GM23248 (cell line): ENCODE measurements around the gene SCGN. TPM values are rescaled to one million over a fixed set of nuclear protein-coding genes. Genes with fewer than 3 reads are reported as not detected.

Source experiments
- DNase-seq: peaks from one replicate; pipeline ENCODE4 v3.0.0-alpha.2; 2015
- H2AFZ ChIP-seq: fragments of 200-600 bp; sonication (generic); 2 replicates; pipeline ENCODE4 v1.6.1; 2016; ENCODE audit warnings: antibody characterized with exemption
- H3F3A ChIP-seq: fragments of 200-600 bp; sonication (generic); 2 replicates; pipeline ENCODE4 v1.6.1; 2016; ENCODE audit warnings: mild to moderate bottlenecking, antibody characterized with exemption, mixed run types; ENCODE audit not compliant: insufficient read depth
- H3K27ac ChIP-seq: fragments of 200-600 bp; sonication (generic); 2 replicates; pipeline ENCODE4 v1.5.1; 2016; ENCODE audit warnings: mild to moderate bottlenecking
- H3K27me3 ChIP-seq: fragments of 200-600 bp; sonication (generic); replicated peaks from 2 replicates; pipeline ENCODE4 v1.6.1; 2016; ENCODE audit warnings: mild to moderate bottlenecking; ENCODE audit not compliant: insufficient read depth
- H3K36me3 ChIP-seq: fragments of 200-600 bp; sonication (generic); 2 replicates; pipeline ENCODE4 v1.6.1; 2016; ENCODE audit warnings: low read depth, mild to moderate bottlenecking
- H3K4me1 ChIP-seq: fragments of 200-600 bp; sonication (generic); 2 replicates; pipeline ENCODE4 v1.6.1; 2016; ENCODE audit warnings: mild to moderate bottlenecking; ENCODE audit not compliant: insufficient read depth
- H3K4me2 ChIP-seq: fragments of 200-600 bp; sonication (generic); one replicate; pipeline ENCODE4 v1.6.1; 2016; ENCODE audit warnings: mild to moderate bottlenecking; ENCODE audit not compliant: unreplicated experiment
- H3K4me3 ChIP-seq: fragments of 200-600 bp; sonication (generic); 2 replicates; pipeline ENCODE4 v1.5.1; 2016; ENCODE audit warnings: mild to moderate bottlenecking
- H3K79me2 ChIP-seq: fragments of 200-600 bp; sonication (generic); 2 replicates; pipeline ENCODE4 v1.6.1; 2016; ENCODE audit warnings: mild to moderate bottlenecking; ENCODE audit not compliant: insufficient read depth
- H3K9ac ChIP-seq: fragments of 200-600 bp; sonication (generic); 2 replicates; pipeline ENCODE4 v1.6.1; 2016; ENCODE audit warnings: mild to moderate bottlenecking
- H3K9me2 ChIP-seq: fragments of 200-600 bp; sonication (generic); 2 replicates; pipeline ENCODE4 v1.6.1; 2016; ENCODE audit warnings: mixed run types, mild to moderate bottlenecking, moderate library complexity; ENCODE audit not compliant: insufficient read depth
- H3K9me3 ChIP-seq: fragments of 200-600 bp; sonication (generic); one replicate; pipeline ENCODE4 v1.6.1; 2017; ENCODE audit warnings: low read depth
- H4K20me1 ChIP-seq: fragments of 200-600 bp; sonication (generic); 2 replicates; pipeline ENCODE4 v1.6.0; 2016; ENCODE audit not compliant: insufficient read depth
- EZH2 ChIP-seq: fragments of 200-600 bp; sonication (generic); IDR thresholded peaks from 2 replicates; pipeline ENCODE4 v1.6.1; 2018; ENCODE audit warnings: antibody characterized with exemption, mild to moderate bottlenecking; ENCODE audit not compliant: insufficient read depth, poor library complexity, severe bottlenecking
- EZH2phosphoT487 ChIP-seq: fragments of 200-600 bp; sonication (generic); IDR thresholded peaks from 2 replicates; pipeline ENCODE4 v1.6.1; 2018; ENCODE audit warnings: antibody characterized with exemption, moderate library complexity, mild to moderate bottlenecking, low read depth; ENCODE audit not compliant: insufficient read depth
- WGBS, 2 experiments: methylation state at CpG; one replicate each; pipeline ENCODE4 v1.1.6; 2015 to 2017; ENCODE audit warnings: low lambda C conversion rate in 2 of 2, low coverage in 1 of 2; ENCODE audit errors: missing lambda C conversion rate in 2 of 2; 5-methylcytosine and 5-hydroxymethylcytosine counted together
- in situ Hi-C: fragments of 300-500 bp; cut with MboI; formaldehyde crosslinking; loops from 2 replicates; pipeline ENCODE4 v1.15.0; 2020
- polyA plus RNA-seq: library from polyadenylated mRNA; unstranded; fragments of >200 nt; fragmentation: Nextera tagmentation; extraction: Ambion mirVana; gene quantifications from 2 replicates; pipeline ENCODE4 v1.2.1, GENCODE V29; 2016
- total RNA-seq: library from RNA; depleted of rRNA; stranded (reverse); fragments of >200 nt; shearing (Covaris generic); gene quantifications from 2 replicates; pipeline ENCODE4 v1.2.3, GENCODE V29; 2014

SCGN gene
- total and polyA plus RNA-seq, 2 experiments from 2014 or later = not detected

- Histone ChIP-seq H3K36me3 (no peaks in the 10 kb centered on the region), H3K4me1 (no peaks in the 10 kb centered on the region), H3K4me3 (no peak overlapping the region), H3K4me2 (no peak overlapping the region), H3K27ac (no peak overlapping the region), H3K9ac (no peak overlapping the region), H3K9me3 (no peaks in the 10 kb centered on the region), H3K9me2 (no peaks in the 10 kb centered on the region), H3F3A (no peaks in the 10 kb centered on the region), H3K27me3 (no peaks in the 10 kb centered on the region), H4K20me1 (no peaks in the 10 kb centered on the region), H2AFZ (no peak overlapping the region), H3K79me2 (no peaks in the 10 kb centered on the region)
- no peak for TF ChIP-seq EZH2phosphoT487
- no peak for TF ChIP-seq EZH2
- no peak for DNase-seq
- WGBS, 2 experiments = 20% methylated on average over 3 of the region's 3 CpGs
- in situ Hi-C loops = no loop called here
Observed at GRCh38 chr6:25704001-25704400, 52.0 kb downstream of the SCGN start.

- no peaks in the 10 kb centered on the region for H3F3A ChIP-seq
- no peaks in the 10 kb centered on the region for H3K36me3 ChIP-seq
- H3K27ac ChIP-seq = no peak overlapping the region
- H2AFZ ChIP-seq = no peak overlapping the region
- H3K27me3 ChIP-seq = no peaks in the 10 kb centered on the region
- no peaks in the 10 kb centered on the region for H3K9me3 ChIP-seq
- H4K20me1 ChIP-seq = no peaks in the 10 kb centered on the region
- H3K79me2 ChIP-seq = no peaks in the 10 kb centered on the region
- H3K9ac ChIP-seq = no peak overlapping the region
- WGBS, 2 experiments = 55 to 60% methylated on average over 6 of the region's 6 CpGs
- peak; percentile 35 for DNase-seq
- in situ Hi-C loops = no loop called here
- no peaks in the 10 kb centered on the region for H3K9me2 ChIP-seq
- H3K4me2 ChIP-seq = no peak overlapping the region
- H3K4me1 ChIP-seq = no peaks in the 10 kb centered on the region
- H3K4me3 ChIP-seq = no peak overlapping the region
- TF ChIP-seq EZH2 = no peak
- no peak for TF ChIP-seq EZH2phosphoT487
Observed at GRCh38 chr6:25706314-25707014, 54.4 kb downstream of the SCGN start.

- WGBS, 2 experiments = 53 to 65% methylated on average over 10 of the region's 10 CpGs
Observed at GRCh38 chr6:25709761-25710160, 57.7 kb downstream of the SCGN start.

GRCh38 chr6:25710287-25710686 is 58.3 kb downstream of the SCGN start:
- H3K27ac ChIP-seq = no peak overlapping the region
- TF ChIP-seq EZH2 = no peak
- no peaks in the 10 kb centered on the region for H3K36me3 ChIP-seq
- no peak overlapping the region for H2AFZ ChIP-seq
- WGBS, 2 experiments = 61 to 62% methylated on average over 14 of the region's 14 CpGs
- no peaks in the 10 kb centered on the region for H4K20me1 ChIP-seq
- H3K4me1 ChIP-seq = no peaks in the 10 kb centered on the region
- H3K4me2 ChIP-seq = no peak overlapping the region
- no peaks in the 10 kb centered on the region for H3K79me2 ChIP-seq
- H3K4me3 ChIP-seq = no peak overlapping the region
- H3K9ac ChIP-seq = no peak overlapping the region
- no peaks in the 10 kb centered on the region for H3K27me3 ChIP-seq
- in situ Hi-C loops = no loop called here
- H3K9me3 ChIP-seq = no peaks in the 10 kb centered on the region
- no peaks in the 10 kb centered on the region for H3K9me2 ChIP-seq
- no peaks in the 10 kb centered on the region for H3F3A ChIP-seq
- no peak for DNase-seq

More at GRCh38 chr6:25709761-25710160, 57.7 kb downstream of the SCGN start:
- Histone ChIP-seq H3K9me2 (no peaks in the 10 kb centered on the region), H3K27ac (no peak overlapping the region), H3F3A (no peaks in the 10 kb centered on the region), H3K27me3 (no peaks in the 10 kb centered on the region), H2AFZ (no peak overlapping the region), H3K4me3 (no peak overlapping the region), H3K9ac (no peak overlapping the region), H3K36me3 (no peaks in the 10 kb centered on the region), H3K4me1 (no peaks in the 10 kb centered on the region), H3K79me2 (no peaks in the 10 kb centered on the region), H3K9me3 (no peaks in the 10 kb centered on the region), H4K20me1 (no peaks in the 10 kb centered on the region), H3K4me2 (no peak overlapping the region)
- TF ChIP-seq EZH2phosphoT487 = no peak
- no peak for TF ChIP-seq EZH2
- DNase-seq = no peak
- in situ Hi-C loops = no loop called here
